ENCODE data around the gene CLTB.

The CLTB gene

GRCh38 chr5:176353533-176353932 is 62.8 kb downstream of the CLTB start:
- DNase-seq (ENCODE audit: low read depth in 2 of 2) = no peak

DNA sequence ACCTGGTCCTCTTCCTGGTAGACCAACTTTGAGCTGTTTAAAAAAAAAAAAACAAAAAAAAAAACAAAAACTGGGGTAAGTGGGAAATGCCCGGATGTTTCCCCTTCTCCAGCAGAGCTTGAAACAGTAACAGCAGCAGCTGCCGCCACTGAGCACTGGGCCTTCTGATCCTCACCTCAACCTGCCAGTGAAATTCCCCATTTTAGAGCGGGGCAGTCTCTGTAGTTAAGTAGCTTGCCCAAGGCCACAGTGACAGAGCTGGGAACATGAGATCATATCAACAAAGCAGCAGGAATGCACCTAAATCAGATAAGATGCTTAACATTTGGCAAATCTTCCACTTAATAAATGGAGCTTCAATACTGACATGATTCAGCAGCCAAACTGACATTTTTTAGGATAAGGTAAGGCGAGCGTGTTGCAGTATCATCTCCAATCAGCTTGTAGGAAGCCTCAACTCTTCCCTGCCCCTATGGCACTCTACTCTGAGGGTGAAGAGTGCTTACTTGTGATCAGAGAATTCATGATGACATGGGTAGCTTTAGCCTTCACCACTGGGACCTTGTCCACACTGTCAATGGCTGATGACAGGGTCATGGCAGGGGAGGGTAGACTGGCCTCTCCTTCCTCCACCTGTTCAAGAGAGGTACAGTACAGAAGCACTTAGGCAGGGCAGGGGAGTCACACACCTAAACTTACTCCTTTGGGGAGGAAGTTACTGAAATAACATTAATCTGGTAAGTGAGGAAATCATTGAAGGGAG is 64.0 kb downstream of the CLTB start:
- no peak for DNase-seq (ENCODE audit: low read depth in 2 of 2)

GRCh38 chr5:176350416-176350815 is 65.9 kb downstream of the CLTB start:
- DNase-seq (ENCODE audit: low read depth in 2 of 2) = no peak

GRCh38 chr5:176342766-176343458 is 73.4 kb downstream of the CLTB start:
- DNase-seq (ENCODE audit: low read depth in 2 of 2) = no peak
